Measurements from ENCODE around the gene FHL2. TPM values are rescaled to one million over a fixed set of nuclear protein-coding genes. Genes with fewer than 3 reads are reported as not detected.
"Not testable (repeated sequence)": the region's sequence is repeated elsewhere in the genome, so short reads cannot be mapped to it uniquely, and the experiment has no call there.

Gene FHL2
- total RNA-seq, 2 experiments from 2014 or later, result 3.3 to 4.4 TPM

DNA sequence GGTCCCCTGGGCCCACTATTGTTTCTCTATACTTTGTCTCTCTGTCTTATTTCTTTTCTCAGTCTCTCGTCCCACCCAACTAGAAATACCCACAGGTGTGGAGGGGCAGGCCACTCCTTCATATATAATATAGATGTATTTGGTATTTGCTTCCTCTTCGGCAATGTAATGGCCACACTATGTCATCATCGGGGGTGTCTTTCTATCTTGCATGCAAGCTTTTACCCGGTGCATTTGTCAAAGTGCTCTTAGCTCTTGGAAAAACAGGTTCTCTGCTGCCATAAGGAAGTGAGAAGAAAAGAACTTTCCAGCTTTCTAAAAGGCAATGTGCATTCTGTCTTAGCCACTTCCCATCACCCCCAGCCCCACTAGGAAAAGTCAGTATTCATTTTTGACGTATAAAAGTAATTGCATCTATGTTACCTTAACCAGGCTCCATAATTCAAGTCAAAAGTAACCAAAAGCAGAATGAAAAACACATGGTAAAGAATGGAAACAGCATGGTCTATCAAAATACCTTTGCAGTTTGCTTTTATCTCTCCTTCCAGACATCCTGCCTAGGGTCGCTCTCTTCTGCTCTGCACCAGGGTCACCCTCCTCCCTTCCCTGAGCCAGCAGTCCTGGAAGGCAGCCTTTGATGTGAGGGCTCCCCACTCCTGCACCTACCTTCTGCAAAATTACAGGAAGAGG, 27.2 kb upstream of the FHL2 start:
- DNase-seq, result no peak
- H3K9me3 Mint-ChIP-seq, result no peaks in the 10 kb centered on the region
- intact Hi-C loops (cut with micrococcal nuclease), result no loop called here
- H3K4me1 Mint-ChIP-seq (ENCODE audit: low read depth), result peaks cover 27% of the 10 kb centered on the region
- TF ChIP-seq CTCF (IDR thresholded peaks at IDR 0.05), result no peak
- H3K27me3 Mint-ChIP-seq, result peaks cover 8% of the 10 kb centered on the region
- CTCF ChIA-PET, result no interaction called here
- peak overlapping the region; percentile 48 for H3K4me3 Mint-ChIP-seq
- POLR2A ChIA-PET, result no interaction called here
- ATAC-seq, result no peak
- no peak overlapping the region for H3K27ac Mint-ChIP-seq
- H3K36me3 Mint-ChIP-seq (ENCODE audit: low read depth), result no peaks in the 10 kb centered on the region

DNA sequence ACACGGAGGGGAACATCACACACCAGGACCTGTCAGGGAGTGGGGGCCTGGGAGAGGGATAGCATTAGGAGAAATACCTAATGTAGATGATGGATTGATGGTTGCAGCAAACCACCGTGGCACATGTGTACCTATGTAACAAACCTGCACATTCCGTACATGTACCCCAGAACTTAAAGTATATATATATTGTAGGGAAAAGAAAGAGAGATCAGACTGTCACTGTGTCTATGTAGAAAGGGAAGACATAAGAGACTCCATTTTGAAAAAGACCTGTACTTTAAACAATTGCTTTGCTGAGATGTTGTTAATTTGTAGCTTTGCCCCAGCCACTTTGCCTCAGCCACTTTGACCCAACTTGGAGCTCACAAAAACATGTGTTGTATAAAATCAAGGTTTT, 26.0 kb upstream of the FHL2 start:
- POLR2A ChIA-PET; ATAC-seq; CTCF ChIA-PET; H3K27me3 Mint-ChIP-seq; H3K4me3 Mint-ChIP-seq; intact Hi-C loops (cut with micrococcal nuclease); DNase-seq; H3K27ac Mint-ChIP-seq; H3K9me3 Mint-ChIP-seq; H3K36me3 Mint-ChIP-seq (ENCODE audit: low read depth): not testable (repeated sequence)
- peaks cover 27% of the 10 kb centered on the region for H3K4me1 Mint-ChIP-seq (ENCODE audit: low read depth)

- Mint-ChIP-seq H3K27me3 (peaks cover 15% of the 10 kb centered on the region), H3K4me1 (ENCODE audit: low read depth) (peaks cover 23% of the 10 kb centered on the region), H3K27ac (no peak overlapping the region), H3K4me3 (no peak overlapping the region), H3K9me3 (peaks cover 6% of the 10 kb centered on the region), H3K36me3 (ENCODE audit: low read depth) (no peaks in the 10 kb centered on the region)
- CTCF ChIA-PET, result no interaction called here
- no peak for TF ChIP-seq CTCF (IDR thresholded peaks at IDR 0.05)
- ATAC-seq, result no peak
- POLR2A ChIA-PET, result no interaction called here
- no peak for DNase-seq
- intact Hi-C loops (cut with micrococcal nuclease), result no loop called here
These were observed 23.9 kb upstream of the FHL2 start for GRCh38 chr2:105422801-105423200.

DNA sequence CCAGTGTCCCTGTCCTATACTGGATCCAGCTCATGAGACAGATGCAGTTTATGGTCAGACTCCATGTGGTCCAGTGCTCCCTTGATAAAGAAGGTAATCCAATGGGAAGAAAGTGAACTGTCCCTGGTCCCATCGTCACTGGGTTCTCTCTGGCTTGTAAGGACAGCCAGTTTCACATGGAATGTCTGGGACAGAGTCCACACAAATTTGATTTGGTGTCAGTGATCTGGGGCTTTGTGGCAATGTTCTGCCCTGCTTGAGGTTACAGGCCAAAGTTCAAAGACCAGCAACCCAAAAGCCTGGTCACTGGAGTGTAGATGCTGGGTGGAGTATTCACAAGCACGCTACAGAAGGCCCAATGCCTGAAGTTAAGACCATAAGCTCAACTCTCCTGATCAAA, 22.2 kb upstream of the FHL2 start:
- H3K36me3 Mint-ChIP-seq (ENCODE audit: low read depth), result no peaks in the 10 kb centered on the region

DNA sequence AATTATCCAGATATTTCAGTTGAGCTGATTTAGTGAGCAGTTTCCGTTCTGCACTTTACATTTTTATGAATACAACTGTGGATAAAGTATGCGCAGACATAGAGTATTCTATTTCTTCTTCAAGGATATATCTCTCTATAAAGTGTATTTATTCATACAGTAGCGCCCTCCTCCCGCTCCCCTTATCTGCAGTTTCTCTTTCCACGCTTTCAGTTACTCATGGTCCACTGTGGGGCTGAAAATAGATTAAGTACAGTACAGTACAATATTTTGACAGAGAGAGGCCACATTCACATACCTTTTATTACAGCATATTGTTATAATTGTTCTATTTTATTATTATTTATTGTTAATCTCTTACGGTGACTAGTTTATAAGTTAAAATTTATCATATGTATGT, 19.7 kb upstream of the FHL2 start:
- Mint-ChIP-seq H3K27me3 (peaks cover 16% of the 10 kb centered on the region), H3K4me3 (no peak overlapping the region), H3K4me1 (ENCODE audit: low read depth) (peaks cover 11% of the 10 kb centered on the region), H3K36me3 (ENCODE audit: low read depth) (no peaks in the 10 kb centered on the region), H3K27ac (no peak overlapping the region), H3K9me3 (peaks cover 6% of the 10 kb centered on the region)
- ATAC-seq (no peak), DNase-seq (no peak)
- TF ChIP-seq CTCF (IDR thresholded peaks at IDR 0.05), result no peak
- ChIA-PET CTCF (interaction anchor here (0.9 kb wide), 1 partner anchor 22 kb away, joined by 3 read pairs; no protein-coding TSS in a partner anchor), POLR2A (no interaction called here)
- intact Hi-C loops (cut with micrococcal nuclease), result no loop called here

More for the DNA sequence above, 22.2 kb upstream of the FHL2 start:
- ATAC-seq (no peak), DNase-seq (no peak)
- peaks cover 16% of the 10 kb centered on the region for H3K27me3 Mint-ChIP-seq
- intact Hi-C loops (cut with micrococcal nuclease), result no loop called here
- peaks cover 12% of the 10 kb centered on the region for H3K4me1 Mint-ChIP-seq (ENCODE audit: low read depth)
- no peak overlapping the region for H3K4me3 Mint-ChIP-seq
- TF ChIP-seq CTCF (IDR thresholded peaks at IDR 0.05), result no peak
- H3K27ac Mint-ChIP-seq, result no peak overlapping the region
- ChIA-PET CTCF (interaction anchor here (1.1 to 2.0 kb wide), 2 partner anchors 11 to 100 kb away, joined by 3 to 4 read pairs; no protein-coding TSS in a partner anchor), POLR2A (interaction anchor here (0.9 kb wide), 1 partner anchor 28 kb away, joined by 3 read pairs; no protein-coding TSS in a partner anchor)
- peaks cover 6% of the 10 kb centered on the region for H3K9me3 Mint-ChIP-seq
